ENCODE results near the gene TMPRSS3.

TMPRSS3 gene

GRCh38 chr21:42395905-42396651 lies at the start of gene TMPRSS3:
Gene TMPRSS3, minus strand, starts transcription at chr21:42396052. Its CDS starts 635 bp downstream, at chr21:42395417.
- no peak within 1 kb of the TSS for H3K4me3 ChIP-seq (ENCODE audit: low read depth, low read length)
- TF ChIP-seq, protein P1, sequence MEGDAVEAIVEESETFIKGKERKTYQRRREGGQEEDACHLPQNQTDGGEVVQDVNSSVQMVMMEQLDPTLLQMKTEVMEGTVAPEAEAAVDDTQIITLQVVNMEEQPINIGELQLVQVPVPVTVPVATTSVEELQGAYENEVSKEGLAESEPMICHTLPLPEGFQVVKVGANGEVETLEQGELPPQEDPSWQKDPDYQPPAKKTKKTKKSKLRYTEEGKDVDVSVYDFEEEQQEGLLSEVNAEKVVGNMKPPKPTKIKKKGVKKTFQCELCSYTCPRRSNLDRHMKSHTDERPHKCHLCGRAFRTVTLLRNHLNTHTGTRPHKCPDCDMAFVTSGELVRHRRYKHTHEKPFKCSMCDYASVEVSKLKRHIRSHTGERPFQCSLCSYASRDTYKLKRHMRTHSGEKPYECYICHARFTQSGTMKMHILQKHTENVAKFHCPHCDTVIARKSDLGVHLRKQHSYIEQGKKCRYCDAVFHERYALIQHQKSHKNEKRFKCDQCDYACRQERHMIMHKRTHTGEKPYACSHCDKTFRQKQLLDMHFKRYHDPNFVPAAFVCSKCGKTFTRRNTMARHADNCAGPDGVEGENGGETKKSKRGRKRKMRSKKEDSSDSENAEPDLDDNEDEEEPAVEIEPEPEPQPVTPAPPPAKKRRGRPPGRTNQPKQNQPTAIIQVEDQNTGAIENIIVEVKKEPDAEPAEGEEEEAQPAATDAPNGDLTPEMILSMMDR (IDR thresholded peaks at IDR 0.05; ENCODE audit: borderline replicate concordance, insufficient read depth, low read depth, low read length), result no peak

DNA sequence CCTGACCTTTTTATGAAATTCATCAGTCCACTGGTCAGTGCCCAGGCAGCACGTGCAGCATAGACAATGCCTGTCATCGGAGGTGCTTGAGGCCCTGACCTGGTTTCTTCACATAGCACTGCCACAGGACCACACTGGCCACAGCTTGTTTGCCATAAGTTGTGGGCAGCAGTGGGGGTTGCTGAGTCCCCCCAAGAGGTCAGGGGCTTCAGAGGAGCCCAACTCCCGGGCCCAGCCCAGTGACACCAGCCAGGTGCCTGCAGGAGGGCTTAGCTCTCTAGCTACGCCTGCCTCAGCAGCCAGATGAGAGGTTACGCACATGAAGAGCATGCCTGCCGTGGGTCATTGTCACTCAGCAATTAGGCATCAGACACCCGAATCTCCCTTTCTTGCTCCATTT lies 49.5 kb upstream of the TMPRSS3 start:
- TF ChIP-seq, protein P1 (IDR thresholded peaks at IDR 0.05; ENCODE audit: borderline replicate concordance, insufficient read depth, low read depth, low read length), result no peak
- H3K4me3 ChIP-seq (ENCODE audit: low read depth, low read length), result no peak overlapping the region

DNA sequence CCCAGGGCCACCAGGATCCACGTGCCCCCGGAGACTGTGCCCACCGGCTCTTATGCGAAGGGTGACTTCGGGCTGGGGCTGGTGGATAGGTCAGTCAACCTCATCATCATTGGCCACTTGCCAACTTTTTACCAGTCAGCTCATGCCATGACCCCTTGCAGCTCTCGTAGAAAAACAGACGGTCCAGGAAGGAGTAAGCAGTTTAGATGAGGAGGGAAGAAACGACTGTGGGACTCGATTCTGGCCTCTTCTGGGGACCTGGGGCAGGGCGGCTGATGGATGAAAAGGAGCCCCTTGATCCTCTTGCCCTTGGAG lies 48.9 kb upstream of the TMPRSS3 start:
- TF ChIP-seq, protein P1 (IDR thresholded peaks at IDR 0.05; ENCODE audit: borderline replicate concordance, insufficient read depth, low read depth, low read length), result no peak

GRCh38 chr21:42443876-42444744 lies 48.3 kb upstream of the TMPRSS3 start:
- no peak overlapping the region for H3K4me3 ChIP-seq (ENCODE audit: low read depth, low read length)
- TF ChIP-seq, protein P1 (IDR thresholded peaks at IDR 0.05; ENCODE audit: borderline replicate concordance, insufficient read depth, low read depth, low read length), result no peak

More for the DNA sequence above, 48.9 kb upstream of the TMPRSS3 start:
- no peak overlapping the region for H3K4me3 ChIP-seq (ENCODE audit: low read depth, low read length)

DNA sequence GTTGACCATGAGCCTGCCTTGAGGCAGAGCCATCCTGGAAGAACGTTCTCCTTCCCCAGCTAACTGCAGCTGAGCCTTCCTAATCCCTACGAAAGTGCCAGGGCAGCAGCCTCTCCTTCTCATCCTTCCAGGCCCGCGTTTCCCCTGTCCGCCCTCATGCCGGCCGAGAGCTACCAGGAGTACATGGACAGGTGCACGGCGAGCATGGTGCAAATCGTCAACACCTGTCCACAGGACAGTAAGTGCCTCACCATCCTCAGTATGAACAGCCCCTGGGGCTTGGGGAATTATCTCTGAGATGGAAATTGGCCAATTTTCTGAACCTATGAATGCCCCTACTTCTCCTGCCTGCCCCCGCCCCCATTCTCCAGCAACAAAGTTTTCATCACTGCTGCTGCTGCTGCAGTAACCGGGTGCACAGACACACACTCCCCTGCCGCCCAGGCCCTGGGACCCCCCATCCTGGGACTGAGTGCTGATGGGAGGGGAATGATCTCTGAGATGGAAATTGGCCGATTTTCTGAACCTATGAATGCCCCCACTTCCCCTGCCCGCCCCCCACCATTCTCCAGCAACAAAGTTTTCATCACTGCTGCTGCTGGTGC lies 47.4 kb upstream of the TMPRSS3 start:
- H3K4me3 ChIP-seq (ENCODE audit: low read depth, low read length), result no peak overlapping the region
- TF ChIP-seq, protein P1 (IDR thresholded peaks at IDR 0.05; ENCODE audit: borderline replicate concordance, insufficient read depth, low read depth, low read length), result no peak

DNA sequence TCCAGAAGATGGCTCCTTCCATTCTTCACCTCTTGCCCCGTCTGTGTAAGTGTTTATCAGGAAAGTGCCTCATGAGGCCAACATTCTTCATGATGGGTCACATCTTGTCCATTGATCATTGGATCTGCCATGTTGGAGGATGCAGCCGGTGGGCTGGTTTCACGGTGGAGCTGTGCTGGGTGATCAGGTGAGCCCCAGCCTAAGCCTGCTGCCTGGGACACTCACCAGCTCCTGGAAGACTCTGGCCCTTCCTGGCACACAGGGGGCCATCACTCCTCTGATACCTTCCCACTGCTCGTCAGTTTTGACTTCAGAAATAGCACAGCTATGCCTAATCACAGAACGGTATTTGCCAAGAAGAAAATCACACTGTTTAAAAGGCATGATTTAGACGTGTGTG lies 46.1 kb upstream of the TMPRSS3 start:
- H3K4me3 ChIP-seq (ENCODE audit: low read depth, low read length), result no peak overlapping the region
- TF ChIP-seq, protein P1 (IDR thresholded peaks at IDR 0.05; ENCODE audit: borderline replicate concordance, insufficient read depth, low read depth, low read length), result no peak
